Effector CD4-positive, alpha-beta T cell (primary cell): ENCODE measurements around the gene KLK3.

Experiments used
- DNase-seq: peaks from one replicate; pipeline ENCODE4 v3.0.0-alpha.2; 2020

Gene KLK3

GRCh38 chr19:50906217-50906616 lies 51.5 kb downstream of the KLK3 start:
- DNase-seq: no peak

- no peak for DNase-seq
These were observed 53.6 kb downstream of the KLK3 start for GRCh38 chr19:50908336-50908735.

GRCh38 chr19:50909240-50910070 lies 54.7 kb downstream of the KLK3 start:
- DNase-seq: no peak
